ENCODE data around the gene PRKAR1B.

DNA sequence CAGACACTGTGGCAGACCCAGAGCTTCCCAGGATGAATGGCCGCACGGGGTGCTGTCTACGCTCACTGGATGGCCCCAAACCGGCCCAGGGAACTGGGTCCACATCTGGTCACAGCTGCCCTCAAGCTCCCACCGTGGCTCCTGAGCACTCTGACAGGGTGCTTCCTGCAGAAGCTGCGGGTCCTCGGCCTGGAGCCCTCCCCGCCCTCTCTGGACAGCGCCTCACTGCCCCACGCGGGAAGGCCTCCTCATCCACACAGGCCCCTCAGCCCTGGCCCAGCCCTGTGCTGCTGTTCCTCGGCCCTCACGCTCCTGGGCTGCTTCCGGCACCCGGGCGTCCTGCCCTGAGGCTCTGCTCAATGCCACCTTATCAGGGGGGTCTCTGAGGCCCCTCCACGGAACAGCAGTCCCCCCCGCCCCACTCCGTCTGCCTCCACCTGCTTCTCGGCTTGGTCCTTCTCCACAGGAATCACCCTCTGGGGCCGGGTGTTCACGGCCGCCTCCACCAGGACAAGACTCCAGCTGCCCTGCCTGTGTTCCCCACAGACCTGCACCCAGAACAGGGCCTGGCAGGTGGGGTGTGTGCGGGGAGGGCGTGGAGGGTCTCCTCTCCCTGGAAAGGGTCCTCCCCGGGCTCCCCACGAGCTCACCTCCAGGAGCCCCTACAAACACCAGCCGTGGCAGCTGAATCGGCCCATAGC is 132.0 kb downstream of the PRKAR1B start:
- TF ChIP-seq GATA2 (IDR thresholded peaks at IDR 0.05; ENCODE audit: low read depth, low read length), result no peak
- TF ChIP-seq GATA3 (IDR thresholded peaks at IDR 0.05; ENCODE audit: low read depth, low read length), result no peak

Data from SH-SY5Y (cell line).